CD14-positive monocyte (primary cell): ENCODE measurements around the gene SLC13A4. TPM values are rescaled to one million over a fixed set of nuclear protein-coding genes. Genes with fewer than 3 reads are reported as not detected.

Source experiments
- DNase-seq, 3 donors: peaks; one replicate each; pipeline ENCODE4 v3.0.0-alpha.2; 2011 to 2022
- H2AFZ ChIP-seq: 2 replicates; pipeline ENCODE4 v1.6.0; 2012; ENCODE audit warnings: mild to moderate bottlenecking, low read depth, low read length, inconsistent platforms; ENCODE audit not compliant: insufficient read depth, poor library complexity, severe bottlenecking
- H3K27ac ChIP-seq, 2 donors: 1 replicate in 1 of 2; 2 replicates in 1 of 2; pipeline ENCODE4 v1.5.1; 2012 to 2013; ENCODE audit warnings: low read length in 2 of 2, control low read depth in 1 of 2, inconsistent platforms in 1 of 2, low read depth in 1 of 2, mild to moderate bottlenecking in 1 of 2
- H3K27me3 ChIP-seq, 2 donors: one replicate each; pipeline versions ENCODE4 v1.6.0 to v1.6.1; 2011 to 2013; ENCODE audit warnings: low read length in 2 of 2; ENCODE audit not compliant: control insufficient read depth in 2 of 2, insufficient read depth in 2 of 2
- H3K36me3 ChIP-seq, 2 donors: replicated peaks in 1 of 2; 1 replicate in 1 of 2; 2 replicates in 1 of 2; pipeline versions ENCODE4 v1.5.1 to v1.6.1; 2012 to 2013; ENCODE audit warnings: low read length in 2 of 2, control low read depth in 1 of 2, inconsistent platforms in 1 of 2, mild to moderate bottlenecking in 1 of 2; ENCODE audit not compliant: insufficient read depth in 2 of 2, control insufficient read depth in 1 of 2
- H3K4me1 ChIP-seq, 2 donors: 1 replicate in 1 of 2; 2 replicates in 1 of 2; pipeline versions ENCODE4 v1.5.1 to v1.6.1; 2012 to 2013; ENCODE audit warnings: low read length in 2 of 2, control low read depth in 1 of 2, inconsistent platforms in 1 of 2, mild to moderate bottlenecking in 1 of 2, moderate library complexity in 1 of 2; ENCODE audit not compliant: insufficient read depth in 2 of 2, control insufficient read depth in 1 of 2
- H3K4me2 ChIP-seq: replicated peaks from 2 replicates; pipeline ENCODE3; 2012; ENCODE audit warnings: low read length, moderate library complexity, mild to moderate bottlenecking; ENCODE audit not compliant: poor library complexity, severe bottlenecking; ENCODE audit errors: extremely low read depth
- H3K4me3 ChIP-seq, 3 experiments: fragments of 200-600 bp in 1 of 3; sonication (generic) in 1 of 3; replicated peaks in 1 of 3; 1 replicate in 2 of 3; 2 replicates in 1 of 3; pipeline ENCODE4 v1.5.1; 2011 to 2013; ENCODE audit warnings: low read length in 3 of 3, mild to moderate bottlenecking in 3 of 3, control low read depth in 2 of 3, low read depth in 2 of 3, inconsistent platforms in 1 of 3, moderate library complexity in 1 of 3
- H3K79me2 ChIP-seq: 2 replicates; pipeline ENCODE4 v1.6.0; 2012; ENCODE audit warnings: mild to moderate bottlenecking, control low read depth, inconsistent platforms, low read length, moderate library complexity; ENCODE audit not compliant: insufficient read depth
- H3K9ac ChIP-seq: 2 replicates; pipeline ENCODE4 v1.6.0; 2017; ENCODE audit warnings: low read length, mild to moderate bottlenecking; ENCODE audit not compliant: insufficient read depth, poor library complexity, severe bottlenecking
- H3K9me3 ChIP-seq, 2 donors: replicated peaks in 1 of 2; 1 replicate in 1 of 2; 2 replicates in 1 of 2; pipeline versions ENCODE4 v1.5.1 to v1.6.1; 2012 to 2013; ENCODE audit warnings: low read length in 2 of 2, control low read depth in 1 of 2; ENCODE audit not compliant: control insufficient read depth in 1 of 2, insufficient read depth in 1 of 2
- H4K20me1 ChIP-seq: 2 replicates; pipeline ENCODE4 v1.6.0; 2012; ENCODE audit warnings: mild to moderate bottlenecking, low read length, control low read depth, moderate library complexity; ENCODE audit not compliant: insufficient read depth
- H3K27ac Mint-ChIP-seq, 7 donors: one replicate each; pipeline ENCODE4 v1.8.0; 2020; ENCODE audit warnings: mild to moderate bottlenecking in 7 of 7, mixed read lengths in 7 of 7, moderate library complexity in 6 of 7, inconsistent platforms in 2 of 7
- H3K27me3 Mint-ChIP-seq, 3 donors: one replicate each; pipeline ENCODE4 v1.8.0; 2021 to 2022; ENCODE audit warnings: low read depth in 3 of 3, mild to moderate bottlenecking in 3 of 3, mixed read lengths in 3 of 3, moderate library complexity in 3 of 3, inconsistent platforms in 1 of 3
- H3K36me3 Mint-ChIP-seq, 2 donors: one replicate each; pipeline ENCODE4 v1.8.0; 2020; ENCODE audit warnings: mixed read lengths in 2 of 2, inconsistent platforms in 1 of 2, mild to moderate bottlenecking in 1 of 2
- H3K4me1 Mint-ChIP-seq: one replicate; pipeline ENCODE4 v1.8.0; 2020; ENCODE audit warnings: mild to moderate bottlenecking, mixed read lengths
- H3K4me3 Mint-ChIP-seq, 2 donors: one replicate each; pipeline ENCODE4 v1.8.0; 2020; ENCODE audit warnings: mild to moderate bottlenecking in 2 of 2, mixed read lengths in 2 of 2, moderate library complexity in 1 of 2
- H3K9me3 Mint-ChIP-seq, 7 donors: one replicate each; pipeline ENCODE4 v1.8.0; 2020 to 2022; ENCODE audit warnings: mixed read lengths in 7 of 7, mild to moderate bottlenecking in 6 of 7, moderate library complexity in 6 of 7, inconsistent platforms in 2 of 7
- WGBS: methylation state at CpG from one replicate; pipeline ENCODE4 v1.1.5; 2013; ENCODE audit warnings: missing lambda C conversion rate; ENCODE audit not compliant: insufficient coverage; 5-methylcytosine and 5-hydroxymethylcytosine counted together
- intact Hi-C, 2 donors: fragments of 100-400 bp; cut with micrococcal nuclease; formaldehyde crosslinking; loops; one replicate each; pipeline versions ENCODE4 v1.15.0 to v1.15.1; 2023
- polyA plus RNA-seq, 3 donors: library from polyadenylated mRNA; depleted of rRNA in 1 of 3; unstranded in 2 of 3; stranded (reverse) in 1 of 3; fragments of 300-500 nt in 2 of 3; fragments of >200 nt in 1 of 3; fragmentation: Illumina TruSeq in 2 of 3; gene quantifications; 1 replicate in 2 of 3; 2 replicates in 1 of 3; pipeline ENCODE4 v1.2.3, GENCODE V29; 2012 to 2021
- TF ChIP-seq, protein P1 (sequence below): fragments of 200-600 bp; IDR thresholded peaks from one replicate; pipeline ENCODE4 v1.8.0; 2022; ENCODE audit warnings: antibody characterized with exemption, mild to moderate bottlenecking

SLC13A4 gene
- polyA plus RNA-seq, 3 donors: not detected

DNA sequence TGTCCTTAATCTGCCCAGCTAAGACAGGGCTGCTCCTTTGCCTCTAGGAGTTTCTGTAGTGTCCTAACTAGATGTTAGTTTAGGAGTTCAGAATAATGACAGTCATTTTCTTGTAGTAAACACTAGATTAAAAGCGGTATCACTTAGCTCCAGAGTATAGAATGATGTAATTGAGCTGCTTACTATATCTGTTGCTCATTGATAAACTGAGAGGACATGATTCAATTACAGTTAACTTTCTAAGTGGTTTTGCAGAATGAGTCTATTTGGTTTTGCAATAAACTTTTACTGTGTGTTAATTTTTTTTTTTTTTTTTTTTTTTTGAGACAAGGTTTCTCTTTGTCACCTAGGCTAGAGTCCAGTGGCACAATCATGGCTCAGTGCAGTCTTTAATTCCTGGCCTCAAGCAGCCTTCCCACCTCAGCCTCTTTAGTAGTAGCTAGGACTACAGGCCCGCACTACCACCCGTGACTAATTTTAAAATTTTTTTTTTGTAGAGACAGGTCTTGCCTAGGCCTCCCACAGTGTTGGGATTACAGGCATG lies 63.9 kb downstream of the SLC13A4 start:
- Histone ChIP-seq H4K20me1 (peaks cover 24% of the 10 kb centered on the region), H3K27ac (peak overlapping the region in 1 of 2 donors; percentile 7), H2AFZ (no peak overlapping the region), H3K4me1 (peaks cover 41 to 46% of the 10 kb centered on the region in 2 donors), H3K36me3 (peaks cover 0 to 10% of the 10 kb centered on the region in 2 donors), H3K9me3 (no peaks in the 10 kb centered on the region), H3K4me3 (no peak overlapping the region), H3K9ac (no peak overlapping the region), H3K4me2 (no peak overlapping the region), H3K79me2 (peaks cover 64% of the 10 kb centered on the region), H3K27me3 (no peaks in the 10 kb centered on the region)
- Mint-ChIP-seq H3K9me3 (peaks cover 0 to 4% (median 0%) of the 10 kb centered on the region in 7 donors), H3K4me1 (peaks cover 48% of the 10 kb centered on the region), H3K36me3 (peaks cover 13 to 17% of the 10 kb centered on the region in 2 donors), H3K4me3 (peak overlapping the region in 1 of 2 donors; percentile 34), H3K27ac (peak overlapping the region in 5 of 7 donors; percentile 41 to 86 (median 60)), H3K27me3 (no peaks in the 10 kb centered on the region)
- intact Hi-C loops: loop anchor here (5.0 to 10.0 kb wide), 6 partner anchors 149 to 1019 kb away; partner anchors contain the start of genes BPGM (in 1 of the 2), CNOT4 (in 1 of the 2) and MTPN (in 1 of the 2)
- 86% methylated on average over 1 of the region's 3 CpGs for WGBS
- DNase-seq: peak in 2 of 3 donors; percentile 14 to 35
- TF ChIP-seq, protein P1, sequence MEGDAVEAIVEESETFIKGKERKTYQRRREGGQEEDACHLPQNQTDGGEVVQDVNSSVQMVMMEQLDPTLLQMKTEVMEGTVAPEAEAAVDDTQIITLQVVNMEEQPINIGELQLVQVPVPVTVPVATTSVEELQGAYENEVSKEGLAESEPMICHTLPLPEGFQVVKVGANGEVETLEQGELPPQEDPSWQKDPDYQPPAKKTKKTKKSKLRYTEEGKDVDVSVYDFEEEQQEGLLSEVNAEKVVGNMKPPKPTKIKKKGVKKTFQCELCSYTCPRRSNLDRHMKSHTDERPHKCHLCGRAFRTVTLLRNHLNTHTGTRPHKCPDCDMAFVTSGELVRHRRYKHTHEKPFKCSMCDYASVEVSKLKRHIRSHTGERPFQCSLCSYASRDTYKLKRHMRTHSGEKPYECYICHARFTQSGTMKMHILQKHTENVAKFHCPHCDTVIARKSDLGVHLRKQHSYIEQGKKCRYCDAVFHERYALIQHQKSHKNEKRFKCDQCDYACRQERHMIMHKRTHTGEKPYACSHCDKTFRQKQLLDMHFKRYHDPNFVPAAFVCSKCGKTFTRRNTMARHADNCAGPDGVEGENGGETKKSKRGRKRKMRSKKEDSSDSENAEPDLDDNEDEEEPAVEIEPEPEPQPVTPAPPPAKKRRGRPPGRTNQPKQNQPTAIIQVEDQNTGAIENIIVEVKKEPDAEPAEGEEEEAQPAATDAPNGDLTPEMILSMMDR: no peak

DNA sequence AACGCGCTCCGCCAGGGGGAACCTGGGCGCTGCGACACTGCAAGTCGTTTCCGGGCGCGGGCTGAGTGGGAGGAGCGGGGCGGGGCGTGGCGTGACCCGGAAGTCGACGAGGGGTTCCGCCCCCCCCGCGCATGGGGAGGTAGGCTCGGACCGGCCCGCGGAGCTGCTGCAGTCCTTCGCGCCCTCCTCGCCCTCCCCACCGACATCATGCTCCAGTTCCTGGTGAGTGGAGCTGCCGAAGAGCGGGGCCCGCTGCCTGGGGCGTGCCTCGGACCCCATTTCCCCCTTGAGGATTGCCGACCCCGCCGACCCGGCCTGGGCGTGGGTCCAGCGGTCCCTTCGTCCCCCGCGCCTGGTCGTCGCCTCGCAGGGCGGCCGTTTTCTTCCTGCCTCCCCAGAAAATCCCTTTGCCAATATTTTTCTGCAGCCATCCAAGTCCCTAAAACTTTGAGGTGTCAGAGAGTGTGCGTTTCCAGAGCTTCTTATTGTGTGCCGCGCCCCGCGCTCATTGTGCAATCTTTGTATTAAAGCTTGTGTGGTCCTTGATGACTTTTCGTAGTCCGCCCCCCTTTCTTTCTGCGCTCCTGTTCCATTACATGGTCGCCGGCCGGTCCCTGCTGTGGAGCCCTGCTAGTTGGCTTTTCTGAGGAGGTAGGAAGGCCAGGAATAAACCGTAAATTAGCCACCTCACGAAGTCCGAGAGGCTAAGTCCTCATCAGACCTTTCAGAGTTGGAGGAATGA lies 65.4 kb downstream of the SLC13A4 start, which contains the start of gene STMP1:
Gene STMP1 (plus strand): TSS at position 142 of the 742 bp plus-strand sequence.
- Histone ChIP-seq H3K9ac (peak within 1 kb of the TSS; percentile 88), H3K79me2 (peaks cover 48% of the 10 kb centered on the region), H3K27me3 (no peaks in the 10 kb centered on the region), H3K4me2 (peak within 1 kb of the TSS; percentile 90), H3K4me1 (peaks cover 42 to 47% of the 10 kb centered on the region in 2 donors), H2AFZ (peak within 1 kb of the TSS; percentile 97), H3K4me3 (peak within 1 kb of the TSS; percentile 64 to 92 (median 69)), H3K27ac (peak within 1 kb of the TSS; percentile 49 to 93), H3K9me3 (no peaks in the 10 kb centered on the region), H4K20me1 (peaks cover 13% of the 10 kb centered on the region), H3K36me3 (no peaks in the 10 kb centered on the region)
- H3K27me3 Mint-ChIP-seq: no peaks in the 10 kb centered on the region
- H3K36me3 Mint-ChIP-seq: peaks cover 4 to 6% of the 10 kb centered on the region in 2 donors
- H3K27ac Mint-ChIP-seq: peak within 1 kb of the TSS; percentile 89 to 98 (median 96)
- peaks cover 49% of the 10 kb centered on the region for H3K4me1 Mint-ChIP-seq
- TF ChIP-seq, protein P1: no peak
- intact Hi-C loops: loop anchor here (5.0 to 10.0 kb wide), 6 partner anchors 148 to 1018 kb away; partner anchors contain the start of genes BPGM (in 1 of the 2), CNOT4 (in 1 of the 2) and MTPN (in 1 of the 2)
- 0% methylated on average over 53 of the region's 60 CpGs for WGBS
- H3K9me3 Mint-ChIP-seq: peaks cover 0 to 2% (median 0%) of the 10 kb centered on the region in 7 donors
- DNase-seq: peak; percentile 90 to 95 (median 93)
- H3K4me3 Mint-ChIP-seq: peak within 1 kb of the TSS; percentile 87 to 95
